ENCODE data around the gene NAE1. TPM values are rescaled to one million over a fixed set of nuclear protein-coding genes. Genes with fewer than 3 reads are reported as not detected.
"Not testable (repeated sequence)": the region's sequence is repeated elsewhere in the genome, so short reads cannot be mapped to it uniquely, and the experiment has no call there.

NAE1 gene
- total RNA-seq, 1 donor from 2014 or later, result 53.7 TPM

DNA sequence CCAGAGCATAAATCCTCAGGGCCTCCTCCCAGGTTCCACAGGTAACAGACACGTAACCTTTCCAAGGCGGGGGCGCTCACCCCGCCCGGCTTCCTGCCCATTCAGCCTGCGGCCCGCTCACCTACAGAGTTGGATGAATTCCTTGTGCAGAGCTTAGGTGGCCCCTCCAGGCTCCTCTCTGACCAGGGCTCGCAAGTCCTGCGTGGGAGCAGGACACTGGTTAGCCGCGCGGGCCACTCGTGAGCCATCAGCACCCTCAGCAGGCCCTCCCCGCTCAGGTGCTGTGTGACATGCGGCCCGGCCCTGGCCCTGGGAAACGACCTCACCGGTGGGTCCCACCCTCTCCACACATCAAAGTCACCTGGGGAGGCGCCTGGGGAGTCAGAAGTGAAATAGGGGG, 29.9 kb downstream of the NAE1 start:
- no peaks in the 10 kb centered on the region for H3K4me1 Mint-ChIP-seq
- H3K9me3 Mint-ChIP-seq, result no peaks in the 10 kb centered on the region
- H3K27ac Mint-ChIP-seq, result no peak overlapping the region
- ChIA-PET CTCF (no interaction called here), POLR2A (no interaction called here)
- TF ChIP-seq, protein P1, sequence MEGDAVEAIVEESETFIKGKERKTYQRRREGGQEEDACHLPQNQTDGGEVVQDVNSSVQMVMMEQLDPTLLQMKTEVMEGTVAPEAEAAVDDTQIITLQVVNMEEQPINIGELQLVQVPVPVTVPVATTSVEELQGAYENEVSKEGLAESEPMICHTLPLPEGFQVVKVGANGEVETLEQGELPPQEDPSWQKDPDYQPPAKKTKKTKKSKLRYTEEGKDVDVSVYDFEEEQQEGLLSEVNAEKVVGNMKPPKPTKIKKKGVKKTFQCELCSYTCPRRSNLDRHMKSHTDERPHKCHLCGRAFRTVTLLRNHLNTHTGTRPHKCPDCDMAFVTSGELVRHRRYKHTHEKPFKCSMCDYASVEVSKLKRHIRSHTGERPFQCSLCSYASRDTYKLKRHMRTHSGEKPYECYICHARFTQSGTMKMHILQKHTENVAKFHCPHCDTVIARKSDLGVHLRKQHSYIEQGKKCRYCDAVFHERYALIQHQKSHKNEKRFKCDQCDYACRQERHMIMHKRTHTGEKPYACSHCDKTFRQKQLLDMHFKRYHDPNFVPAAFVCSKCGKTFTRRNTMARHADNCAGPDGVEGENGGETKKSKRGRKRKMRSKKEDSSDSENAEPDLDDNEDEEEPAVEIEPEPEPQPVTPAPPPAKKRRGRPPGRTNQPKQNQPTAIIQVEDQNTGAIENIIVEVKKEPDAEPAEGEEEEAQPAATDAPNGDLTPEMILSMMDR (IDR thresholded peaks at IDR 0.05), result no peak
- DNase-seq (no peak), ATAC-seq (ENCODE audit: low read depth) (no peak)
- no peak overlapping the region for H3K4me3 Mint-ChIP-seq
- no peaks in the 10 kb centered on the region for H3K27me3 Mint-ChIP-seq
- intact Hi-C loops (cut with micrococcal nuclease), result no loop called here
- H3K36me3 Mint-ChIP-seq (ENCODE audit: low read depth), result peaks cover 36% of the 10 kb centered on the region

DNA sequence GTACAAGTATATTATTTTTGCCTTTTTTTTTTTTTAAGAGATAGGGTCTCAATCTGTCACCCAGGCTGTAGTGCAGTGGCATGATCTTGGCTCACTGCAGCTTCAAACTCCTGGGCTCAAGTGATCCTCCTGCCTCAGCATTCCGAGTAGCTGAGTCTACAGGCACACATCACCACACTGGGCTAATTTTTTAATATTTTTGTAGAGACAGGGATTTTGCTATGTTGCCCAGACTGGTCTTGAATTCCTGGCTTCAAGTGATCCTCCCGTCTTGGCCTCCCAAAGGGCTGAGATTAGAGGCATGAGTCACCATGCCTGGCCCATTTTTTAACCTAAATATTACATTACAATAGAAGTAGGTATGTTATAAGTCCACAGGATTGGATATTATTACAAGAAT, 32.6 kb downstream of the NAE1 start:
- CTCF ChIA-PET, result no interaction called here

DNA sequence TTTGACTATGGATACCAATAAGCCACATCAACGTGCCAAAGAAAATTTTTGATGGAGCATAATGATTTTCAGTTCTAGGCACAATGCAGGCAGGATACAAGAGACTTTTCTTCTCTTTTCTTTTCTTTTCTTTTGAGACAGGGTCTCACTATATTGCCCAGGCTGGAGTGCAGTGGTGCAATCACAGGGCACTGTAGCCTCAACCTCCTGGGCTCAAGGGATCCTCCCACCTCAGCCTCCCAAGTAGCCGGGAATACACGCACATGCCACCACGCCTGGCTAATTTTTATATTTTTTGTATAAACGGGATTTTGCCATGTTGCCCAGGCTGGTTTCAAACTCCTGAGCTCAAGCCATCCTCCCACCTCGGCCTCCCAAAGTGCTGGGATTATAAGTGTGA, 36.8 kb downstream of the NAE1 start:
- POLR2A ChIA-PET; H3K4me1 Mint-ChIP-seq; H3K36me3 Mint-ChIP-seq (ENCODE audit: low read depth); CTCF ChIA-PET; DNase-seq; H3K27me3 Mint-ChIP-seq; H3K27ac Mint-ChIP-seq; H3K9me3 Mint-ChIP-seq; intact Hi-C loops (cut with micrococcal nuclease); H3K4me3 Mint-ChIP-seq; ATAC-seq (ENCODE audit: low read depth): not testable (repeated sequence)

More for the DNA sequence above, 32.6 kb downstream of the NAE1 start:
- Mint-ChIP-seq H3K27ac (no peak overlapping the region), H3K36me3 (ENCODE audit: low read depth) (peaks cover 10% of the 10 kb centered on the region), H3K4me3 (no peak overlapping the region), H3K9me3 (no peaks in the 10 kb centered on the region), H3K27me3 (no peaks in the 10 kb centered on the region), H3K4me1 (no peaks in the 10 kb centered on the region)
- TF ChIP-seq, protein P1 (IDR thresholded peaks at IDR 0.05), result no peak
- POLR2A ChIA-PET, result no interaction called here
- ATAC-seq (ENCODE audit: low read depth) (no peak), DNase-seq (no peak)
- intact Hi-C loops (cut with micrococcal nuclease), result no loop called here

DNA sequence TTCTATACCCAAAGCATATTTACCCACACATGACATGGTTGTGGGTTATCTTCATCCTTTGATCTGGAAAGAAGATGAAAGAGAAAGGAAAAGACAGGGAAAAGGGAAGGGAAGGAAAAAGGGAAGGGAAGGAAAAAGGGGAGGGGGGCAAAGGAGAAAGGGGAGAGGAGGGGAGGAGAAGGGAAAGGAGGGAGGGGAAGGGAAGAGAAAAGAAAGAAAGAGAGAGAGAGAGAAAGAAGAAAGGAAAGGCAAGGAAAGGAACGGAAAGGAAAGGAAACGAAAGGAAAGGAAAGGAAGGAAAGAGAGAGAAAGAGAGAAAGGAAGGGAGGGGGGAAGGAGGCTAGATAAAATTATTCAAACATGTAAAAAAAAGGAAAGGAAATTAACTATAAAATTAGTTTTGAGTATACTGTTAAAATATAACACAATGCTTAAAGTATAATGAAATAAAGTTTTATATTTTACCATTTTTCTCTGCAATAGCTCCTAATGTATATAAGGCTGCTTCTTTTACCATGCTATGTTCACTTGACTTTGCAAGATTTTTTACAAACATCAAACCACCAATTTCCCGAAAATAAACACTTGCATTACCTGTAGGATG, 40.5 kb downstream of the NAE1 start:
- Mint-ChIP-seq H3K27ac (no peak overlapping the region), H3K4me1 (no peaks in the 10 kb centered on the region), H3K27me3 (no peaks in the 10 kb centered on the region), H3K9me3 (no peaks in the 10 kb centered on the region), H3K4me3 (no peak overlapping the region), H3K36me3 (ENCODE audit: low read depth) (no peaks in the 10 kb centered on the region)
- intact Hi-C loops (cut with micrococcal nuclease), result no loop called here
- TF ChIP-seq, protein P1 (IDR thresholded peaks at IDR 0.05), result no peak
- ChIA-PET POLR2A (no interaction called here), CTCF (no interaction called here)
- DNase-seq (no peak), ATAC-seq (ENCODE audit: low read depth) (no peak)

DNA sequence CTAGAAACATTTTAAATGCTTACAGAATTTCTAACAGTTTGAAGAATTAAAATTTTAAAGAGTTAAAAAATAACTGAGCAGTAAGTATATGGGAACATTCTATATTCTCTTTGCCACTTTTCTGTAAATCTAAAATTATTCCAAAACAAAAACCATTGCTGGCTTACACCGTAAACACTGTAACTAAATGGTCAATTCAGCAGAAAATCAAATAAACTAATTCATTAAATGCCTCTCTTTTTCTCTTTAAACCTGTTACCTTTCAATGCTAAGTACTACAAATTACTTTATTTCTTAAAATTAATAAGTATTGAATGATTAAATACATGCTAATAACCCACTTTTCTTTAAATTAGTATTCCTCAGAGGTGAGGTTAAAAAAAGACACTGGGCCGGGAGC, 43.3 kb downstream of the NAE1 start:
- Mint-ChIP-seq H3K4me3 (no peak overlapping the region), H3K9me3 (no peaks in the 10 kb centered on the region), H3K27me3 (no peaks in the 10 kb centered on the region), H3K4me1 (no peaks in the 10 kb centered on the region), H3K27ac (no peak overlapping the region), H3K36me3 (ENCODE audit: low read depth) (no peaks in the 10 kb centered on the region)
- ChIA-PET CTCF (no interaction called here), POLR2A (no interaction called here)
- intact Hi-C loops (cut with micrococcal nuclease), result no loop called here
- TF ChIP-seq, protein P1 (IDR thresholded peaks at IDR 0.05), result no peak
- DNase-seq (no peak), ATAC-seq (ENCODE audit: low read depth) (no peak)

DNA sequence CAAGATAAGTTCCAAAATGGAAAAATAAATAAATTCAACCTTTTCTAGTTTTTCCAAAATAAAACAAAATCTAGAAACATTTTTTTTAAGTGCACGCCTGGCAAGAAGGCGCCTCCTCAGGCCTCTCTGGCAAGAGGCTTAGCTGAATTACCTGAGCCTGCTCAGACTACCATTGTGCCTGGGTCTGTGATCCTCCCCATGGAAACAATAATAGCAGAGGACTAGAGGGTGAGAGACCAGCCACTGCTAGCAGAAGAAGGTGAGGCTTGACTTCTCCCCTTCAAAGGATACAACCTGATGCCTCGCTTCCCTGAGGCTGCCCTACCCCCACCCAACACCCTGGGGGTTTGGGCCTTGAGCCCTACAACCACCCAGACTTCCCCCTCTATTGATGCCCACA, 44.2 kb downstream of the NAE1 start:
- DNase-seq (no peak), ATAC-seq (ENCODE audit: low read depth) (no peak)
- Mint-ChIP-seq H3K27ac (no peak overlapping the region), H3K4me1 (no peaks in the 10 kb centered on the region), H3K36me3 (ENCODE audit: low read depth) (no peaks in the 10 kb centered on the region), H3K27me3 (no peaks in the 10 kb centered on the region), H3K9me3 (no peaks in the 10 kb centered on the region), H3K4me3 (no peak overlapping the region)
- ChIA-PET CTCF (no interaction called here), POLR2A (no interaction called here)
- intact Hi-C loops (cut with micrococcal nuclease), result no loop called here
- TF ChIP-seq, protein P1 (IDR thresholded peaks at IDR 0.05), result no peak

Measured in activated B cell treated with CpG ODN at 0.5 μM for 24 hours (primary cell).